IPS-18a (cell line): ENCODE results near the gene ESF1.

Experiments used
- H3K27ac ChIP-seq: one replicate; pipeline ENCODE4 v1.5.1; 2013; ENCODE audit warnings: low read length
- H3K27me3 ChIP-seq: one replicate; pipeline ENCODE4 v1.6.1; 2013; ENCODE audit warnings: mild to moderate bottlenecking, low read length; ENCODE audit not compliant: control insufficient read depth, insufficient read depth
- H3K36me3 ChIP-seq: one replicate; pipeline ENCODE4 v1.6.1; 2013; ENCODE audit warnings: low read depth, low read length; ENCODE audit not compliant: control insufficient read depth
- H3K4me1 ChIP-seq: one replicate; pipeline ENCODE4 v1.6.1; 2013; ENCODE audit warnings: low read depth, low read length; ENCODE audit not compliant: control insufficient read depth
- H3K4me3 ChIP-seq: one replicate; pipeline ENCODE4 v1.5.1; 2013; ENCODE audit warnings: low read length
- H3K9ac ChIP-seq: one replicate; pipeline ENCODE4 v1.6.1; 2013; ENCODE audit warnings: mild to moderate bottlenecking, low read length, moderate library complexity
- H3K9me3 ChIP-seq: one replicate; pipeline ENCODE4 v1.6.1; 2013; ENCODE audit warnings: low read depth, low read length; ENCODE audit not compliant: control insufficient read depth

The ESF1 gene, protein sequence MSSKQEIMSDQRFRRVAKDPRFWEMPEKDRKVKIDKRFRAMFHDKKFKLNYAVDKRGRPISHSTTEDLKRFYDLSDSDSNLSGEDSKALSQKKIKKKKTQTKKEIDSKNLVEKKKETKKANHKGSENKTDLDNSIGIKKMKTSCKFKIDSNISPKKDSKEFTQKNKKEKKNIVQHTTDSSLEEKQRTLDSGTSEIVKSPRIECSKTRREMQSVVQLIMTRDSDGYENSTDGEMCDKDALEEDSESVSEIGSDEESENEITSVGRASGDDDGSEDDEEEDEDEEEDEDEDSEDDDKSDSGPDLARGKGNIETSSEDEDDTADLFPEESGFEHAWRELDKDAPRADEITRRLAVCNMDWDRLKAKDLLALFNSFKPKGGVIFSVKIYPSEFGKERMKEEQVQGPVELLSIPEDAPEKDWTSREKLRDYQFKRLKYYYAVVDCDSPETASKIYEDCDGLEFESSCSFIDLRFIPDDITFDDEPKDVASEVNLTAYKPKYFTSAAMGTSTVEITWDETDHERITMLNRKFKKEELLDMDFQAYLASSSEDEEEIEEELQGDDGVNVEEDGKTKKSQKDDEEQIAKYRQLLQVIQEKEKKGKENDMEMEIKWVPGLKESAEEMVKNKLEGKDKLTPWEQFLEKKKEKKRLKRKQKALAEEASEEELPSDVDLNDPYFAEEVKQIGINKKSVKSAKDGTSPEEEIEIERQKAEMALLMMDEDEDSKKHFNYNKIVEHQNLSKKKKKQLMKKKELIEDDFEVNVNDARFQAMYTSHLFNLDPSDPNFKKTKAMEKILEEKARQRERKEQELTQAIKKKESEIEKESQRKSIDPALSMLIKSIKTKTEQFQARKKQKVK

DNA sequence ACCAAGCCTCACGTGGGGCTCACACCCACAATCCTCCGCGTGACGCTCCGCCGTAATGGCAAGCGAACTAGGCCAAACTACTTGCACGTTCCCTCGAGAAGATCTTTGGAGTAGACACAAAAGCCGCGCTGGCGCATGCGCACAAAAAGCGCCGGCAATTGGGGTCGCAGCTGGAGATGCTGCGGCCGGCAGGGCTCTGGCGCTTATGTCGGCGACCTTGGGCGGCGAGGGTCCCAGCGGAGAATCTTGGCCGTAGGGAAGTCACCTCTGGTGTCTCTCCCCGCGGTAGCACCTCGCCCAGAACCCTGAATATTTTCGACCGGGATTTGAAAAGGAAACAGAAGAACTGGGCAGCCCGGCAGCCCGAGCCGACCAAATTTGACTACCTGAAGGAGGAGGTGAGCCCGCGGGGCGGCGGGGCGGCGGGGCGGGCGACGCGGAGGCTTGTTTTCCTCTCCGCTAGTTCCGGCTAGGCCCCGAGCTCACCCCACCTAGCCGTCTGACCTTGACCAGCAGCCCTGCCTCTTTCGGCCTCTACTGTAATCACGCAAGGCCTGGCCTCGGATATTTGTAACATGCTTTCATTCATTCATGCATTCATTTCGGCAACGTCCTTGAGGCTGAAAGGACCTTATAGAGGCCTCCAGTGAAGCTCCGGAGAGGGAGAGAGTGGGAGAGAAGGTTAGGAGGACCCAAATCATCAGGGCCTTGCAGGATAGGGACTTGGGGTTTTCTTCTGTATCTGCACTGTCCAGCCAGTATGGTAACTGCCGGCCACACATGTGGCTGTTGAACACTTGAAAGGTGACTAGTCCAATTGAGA is at the start of gene ESF1, which contains the start of gene NDUFAF5:
ESF1 (minus strand) TSS at position 27 of the 823 bp plus-strand sequence. CDS start 1,779 bp downstream, outside the sequence.
NDUFAF5 (plus strand) TSS at position 136 of the 823 bp plus-strand sequence; CDS start at position 177, 41 bp downstream.
- H3K27ac ChIP-seq: peak within 1 kb of the TSS; percentile 87
- peak within 1 kb of the TSS; percentile 87 for H3K9ac ChIP-seq
- H3K4me3 ChIP-seq: peak within 1 kb of the TSS; percentile 93
- peaks cover 8% of the 10 kb centered on the region for H3K4me1 ChIP-seq
- H3K36me3 ChIP-seq: peaks cover 42% of the 10 kb centered on the region
- no peaks in the 10 kb centered on the region for H3K27me3 ChIP-seq
- H3K9me3 ChIP-seq: no peaks in the 10 kb centered on the region

DNA sequence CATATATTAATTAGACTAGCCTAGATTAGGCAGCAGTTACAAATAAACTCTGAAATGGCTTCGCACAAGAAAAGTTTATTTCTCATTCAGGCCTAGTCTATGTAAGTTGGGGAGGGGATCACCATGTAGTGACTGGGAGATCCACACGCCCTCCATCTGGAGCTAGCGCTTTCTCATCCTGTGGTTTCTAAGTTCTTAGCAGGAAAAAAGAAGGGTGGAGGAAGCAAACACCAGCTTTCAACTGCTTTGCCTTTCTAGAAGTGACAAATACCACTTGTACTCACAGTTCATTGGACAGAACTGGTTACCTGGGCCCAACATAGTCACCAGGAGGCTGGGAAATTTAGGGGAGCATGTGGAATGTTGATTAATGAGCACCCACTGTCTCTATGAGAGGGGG is 46.8 kb upstream of the ESF1 start:
- Histone ChIP-seq H3K9ac (no peak overlapping the region), H3K4me3 (no peak overlapping the region), H3K27ac (no peak overlapping the region), H3K4me1 (no peaks in the 10 kb centered on the region), H3K36me3 (no peaks in the 10 kb centered on the region), H3K27me3 (no peaks in the 10 kb centered on the region), H3K9me3 (no peaks in the 10 kb centered on the region)

DNA sequence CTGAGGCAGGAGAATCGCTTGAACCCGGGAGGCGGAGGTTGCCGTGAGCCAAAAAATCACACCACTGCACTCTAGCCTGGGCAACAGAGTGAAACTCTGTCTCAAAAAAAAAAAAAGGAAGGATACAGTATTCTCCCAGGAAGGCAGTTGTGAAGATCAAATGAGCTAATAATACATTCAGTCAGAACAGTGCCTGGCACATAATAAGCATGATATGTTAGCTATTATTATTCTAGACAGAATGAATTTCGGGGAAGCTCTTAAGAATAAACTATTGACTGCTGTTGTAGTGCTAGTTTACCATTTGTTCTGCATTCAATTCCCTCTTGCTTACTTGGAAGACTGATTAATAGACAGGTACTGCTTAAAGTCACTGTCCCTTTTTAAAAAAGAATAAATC is 40.7 kb upstream of the ESF1 start:
- H3K27ac ChIP-seq: no peak overlapping the region
- no peaks in the 10 kb centered on the region for H3K36me3 ChIP-seq
- H3K27me3 ChIP-seq: no peaks in the 10 kb centered on the region
- no peaks in the 10 kb centered on the region for H3K4me1 ChIP-seq
- H3K9me3 ChIP-seq: no peaks in the 10 kb centered on the region
- no peak overlapping the region for H3K9ac ChIP-seq
- H3K4me3 ChIP-seq: no peak overlapping the region

DNA sequence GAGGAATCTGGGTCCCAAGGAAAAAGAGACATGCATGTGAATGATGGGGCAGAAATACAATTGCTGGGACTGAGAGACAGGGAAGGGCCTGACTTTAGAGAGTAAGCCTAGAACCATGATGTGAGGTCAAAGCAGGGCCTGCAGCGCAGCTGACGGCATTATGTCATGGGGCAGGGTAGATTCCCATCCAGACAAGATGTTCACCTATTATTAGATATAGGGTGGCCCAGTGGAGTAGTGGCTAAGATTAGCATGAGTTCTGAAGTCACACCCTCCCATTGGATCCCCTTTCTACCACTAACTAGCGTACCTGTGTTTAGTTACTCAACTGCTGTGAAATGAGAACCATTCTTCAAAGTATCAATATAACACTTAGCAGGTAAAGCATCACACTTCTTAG is 39.7 kb upstream of the ESF1 start:
- Histone ChIP-seq H3K4me1 (no peaks in the 10 kb centered on the region), H3K9ac (no peak overlapping the region), H3K9me3 (no peaks in the 10 kb centered on the region), H3K4me3 (no peak overlapping the region), H3K27me3 (no peaks in the 10 kb centered on the region), H3K27ac (no peak overlapping the region), H3K36me3 (no peaks in the 10 kb centered on the region)

DNA sequence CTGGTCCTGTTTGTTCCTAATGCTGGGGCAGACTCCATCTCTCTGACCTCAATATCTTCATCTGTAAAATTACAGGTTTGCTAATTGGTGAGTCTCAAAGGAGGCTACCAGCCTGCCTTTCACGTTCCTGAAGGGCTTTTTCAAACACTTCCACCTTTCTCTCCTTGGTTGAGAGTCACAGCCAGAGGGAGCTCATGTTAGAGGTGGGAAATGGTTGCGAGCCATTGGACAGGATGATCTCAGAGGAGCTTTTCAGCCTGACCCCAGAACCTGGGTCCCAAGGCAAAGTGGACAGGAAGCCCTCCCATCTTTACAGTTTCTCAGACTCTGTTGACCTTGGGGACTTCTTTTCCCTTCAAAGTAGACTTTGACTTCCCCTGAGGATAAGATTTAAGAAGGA is 37.7 kb upstream of the ESF1 start:
- Histone ChIP-seq H3K36me3 (peaks cover 11% of the 10 kb centered on the region), H3K27ac (no peak overlapping the region), H3K9me3 (no peaks in the 10 kb centered on the region), H3K4me3 (no peak overlapping the region), H3K9ac (no peak overlapping the region), H3K4me1 (no peaks in the 10 kb centered on the region), H3K27me3 (no peaks in the 10 kb centered on the region)

DNA sequence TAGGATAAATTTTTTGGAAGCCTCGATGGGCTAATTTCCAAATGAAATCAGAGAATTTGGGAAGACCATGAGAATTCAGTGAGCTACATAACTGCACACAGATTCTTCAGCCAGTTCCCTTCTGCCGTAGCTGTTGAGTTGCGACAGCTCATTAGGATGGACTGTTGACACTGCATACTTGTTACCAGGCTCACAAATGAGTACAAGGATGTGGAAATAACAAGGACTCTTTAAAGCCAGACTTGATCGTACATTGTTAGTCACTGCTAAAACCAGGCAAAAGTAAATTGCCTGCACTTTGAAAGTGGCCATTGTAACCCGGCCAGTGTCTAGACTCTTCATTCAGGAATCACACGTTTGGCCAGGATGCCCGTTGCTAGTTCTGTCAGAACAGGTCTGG is 37.2 kb upstream of the ESF1 start:
- no peak overlapping the region for H3K4me3 ChIP-seq
- no peak overlapping the region for H3K27ac ChIP-seq
- H3K27me3 ChIP-seq: no peaks in the 10 kb centered on the region
- no peaks in the 10 kb centered on the region for H3K4me1 ChIP-seq
- H3K9ac ChIP-seq: no peak overlapping the region
- H3K9me3 ChIP-seq: no peaks in the 10 kb centered on the region
- peaks cover 16% of the 10 kb centered on the region for H3K36me3 ChIP-seq

DNA sequence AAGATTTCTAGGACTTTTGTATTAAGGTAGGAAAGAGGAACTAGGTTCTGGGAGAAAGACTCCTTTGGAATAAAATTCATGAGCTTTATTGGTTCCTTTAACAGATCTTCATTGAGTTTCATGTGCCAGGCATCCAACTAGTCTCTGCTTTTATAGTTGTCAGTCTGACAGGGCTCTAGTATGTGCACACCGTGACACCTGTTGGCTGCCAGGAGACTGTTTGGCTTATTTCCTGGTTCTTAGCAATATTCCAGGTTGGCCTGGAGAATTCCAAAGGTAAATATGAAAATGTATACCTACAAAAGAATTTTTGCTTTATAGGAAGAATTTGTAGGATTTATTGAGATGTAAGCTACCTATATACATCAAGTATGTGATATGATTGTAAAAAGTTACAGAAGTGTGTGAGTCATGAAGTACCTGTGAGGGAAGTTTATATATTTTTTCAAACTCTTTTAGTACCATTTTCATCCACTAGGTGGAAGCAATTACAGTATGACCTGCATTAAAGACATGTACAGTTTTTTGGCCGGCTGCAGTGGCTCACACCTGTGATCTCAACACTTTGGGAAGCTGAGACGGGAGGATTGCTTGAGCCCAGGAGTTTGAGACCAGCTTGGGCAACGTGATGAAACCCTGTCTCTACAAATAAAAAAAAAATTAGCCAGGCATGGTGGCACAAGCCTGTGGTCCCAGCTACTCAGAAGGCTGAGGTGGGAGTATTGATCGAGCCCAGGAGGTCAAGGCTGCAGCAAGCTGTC is 35.3 kb upstream of the ESF1 start:
- no peaks in the 10 kb centered on the region for H3K4me1 ChIP-seq
- H3K27me3 ChIP-seq: no peaks in the 10 kb centered on the region
- H3K36me3 ChIP-seq: peaks cover 32% of the 10 kb centered on the region
- H3K9me3 ChIP-seq: no peaks in the 10 kb centered on the region
- H3K27ac ChIP-seq: no peak overlapping the region
- no peak overlapping the region for H3K9ac ChIP-seq
- no peak overlapping the region for H3K4me3 ChIP-seq

DNA sequence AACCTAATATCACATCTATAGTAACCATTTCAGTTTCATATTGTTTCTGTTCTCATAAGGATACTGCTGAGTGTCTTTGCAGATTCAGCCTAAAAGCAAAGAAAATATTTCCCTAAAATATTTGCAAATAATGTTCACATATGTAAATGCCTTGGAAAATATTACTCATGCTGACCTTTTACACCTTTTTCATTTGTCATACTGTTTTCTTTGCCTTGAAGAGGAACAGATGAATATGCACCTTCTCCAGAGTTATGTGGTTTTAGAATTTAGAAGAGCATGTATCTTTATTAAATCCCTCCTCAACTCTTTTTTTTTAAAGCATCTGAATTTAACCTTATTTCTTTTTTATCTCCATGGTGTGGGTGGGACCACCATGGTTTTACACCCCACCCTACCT is 32.6 kb upstream of the ESF1 start:
- Histone ChIP-seq H3K4me3 (no peak overlapping the region), H3K9me3 (no peaks in the 10 kb centered on the region), H3K9ac (no peak overlapping the region), H3K27me3 (no peaks in the 10 kb centered on the region), H3K4me1 (no peaks in the 10 kb centered on the region), H3K36me3 (peaks cover 56% of the 10 kb centered on the region), H3K27ac (no peak overlapping the region)

DNA sequence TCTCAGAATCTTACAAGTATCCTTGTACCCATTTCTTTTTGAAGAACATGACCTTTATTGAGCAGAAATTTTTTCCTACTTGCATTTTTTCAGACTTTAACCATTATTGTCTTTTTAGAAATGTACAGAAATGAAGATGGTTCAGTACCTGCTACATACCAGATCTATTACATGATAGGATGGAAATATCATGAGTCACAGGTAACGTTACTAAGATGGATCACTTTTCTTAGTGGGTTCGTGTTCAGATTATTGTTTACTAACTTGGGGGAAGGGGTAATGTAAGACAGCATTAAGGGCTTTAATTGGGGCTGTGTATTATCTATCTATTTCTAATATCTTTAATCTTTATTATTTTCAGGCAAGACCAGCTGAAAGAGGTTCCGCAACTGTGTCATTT is 32.0 kb upstream of the ESF1 start:
- no peaks in the 10 kb centered on the region for H3K27me3 ChIP-seq
- no peaks in the 10 kb centered on the region for H3K4me1 ChIP-seq
- no peak overlapping the region for H3K27ac ChIP-seq
- peaks cover 61% of the 10 kb centered on the region for H3K36me3 ChIP-seq
- no peaks in the 10 kb centered on the region for H3K9me3 ChIP-seq
- H3K4me3 ChIP-seq: no peak overlapping the region
- H3K9ac ChIP-seq: no peak overlapping the region

DNA sequence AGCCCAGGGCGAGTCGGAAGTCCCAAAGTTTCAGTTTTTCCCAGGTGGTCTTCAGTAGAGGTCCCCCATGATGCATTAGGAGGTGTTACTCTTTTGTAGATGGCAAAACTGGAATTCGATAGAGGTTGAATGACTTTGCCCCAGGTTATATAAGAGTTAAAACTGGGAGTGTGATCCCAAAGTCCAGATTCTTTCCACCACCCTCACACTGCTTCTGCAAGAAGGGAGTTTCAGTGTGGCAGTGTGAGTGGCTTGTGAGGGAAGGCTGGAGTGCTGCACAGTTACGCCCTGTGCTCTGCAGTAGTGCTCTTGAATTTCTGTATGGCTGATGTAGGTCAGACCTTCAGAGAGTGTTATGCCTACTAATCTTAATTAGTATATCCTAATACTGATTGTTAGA is 30.0 kb upstream of the ESF1 start:
- Histone ChIP-seq H3K36me3 (peaks cover 82% of the 10 kb centered on the region), H3K27ac (no peak overlapping the region), H3K9ac (no peak overlapping the region), H3K4me3 (no peak overlapping the region), H3K9me3 (no peaks in the 10 kb centered on the region), H3K4me1 (no peaks in the 10 kb centered on the region), H3K27me3 (no peaks in the 10 kb centered on the region)
